MCF 10A (cell line): ENCODE measurements around the gene CZIB. TPM values are rescaled to one million over a fixed set of nuclear protein-coding genes. Genes with fewer than 3 reads are reported as not detected.
A peak's percentile ranks its signal among the peaks of the same experiment; 100 is the strongest.

Experiments used
- BruUV-seq: library from RNA; stranded (reverse); fragments of 400-500 nt; replicated peaks from 2 replicates; lab custom pipeline; 2021; lab: Mats Ljungman, UMichigan
- CTCF ChIA-PET: fragments of 300-600 bp; sonication (Branson Sonifier 250); formaldehyde crosslinking; extraction: SDS; loops from one replicate; lab custom pipeline; 2021; ENCODE audit warnings: antibody characterized with exemption, inconsistent platforms; lab: Yijun Ruan, JAX
- POLR2A ChIA-PET: fragments of 300-600, 350-650 bp; sonication (Branson Sonifier 250); formaldehyde crosslinking; extraction: SDS; loops from one replicate; lab custom pipeline; 2020; ENCODE audit warnings: antibody characterized with exemption, inconsistent platforms; lab: Yijun Ruan, JAX
- DNase-seq: peaks from one replicate; pipeline ENCODE4 v3.0.0-alpha.2; 2018; ENCODE audit not compliant: unreplicated experiment
- H3K27ac Mint-ChIP-seq: one replicate; pipeline ENCODE4 v1.8.0; 2022; ENCODE audit warnings: mild to moderate bottlenecking, low read depth, mixed read lengths; ENCODE audit not compliant: unreplicated experiment
- H3K27me3 Mint-ChIP-seq: one replicate; pipeline ENCODE4 v1.8.0; 2022; ENCODE audit warnings: mixed read lengths; ENCODE audit not compliant: insufficient read depth, unreplicated experiment
- H3K36me3 Mint-ChIP-seq: one replicate; pipeline ENCODE4 v1.8.0; 2022; ENCODE audit warnings: mild to moderate bottlenecking, moderate library complexity, mixed read lengths; ENCODE audit not compliant: insufficient read depth, unreplicated experiment
- H3K4me1 Mint-ChIP-seq: one replicate; pipeline ENCODE4 v1.8.0; 2022; ENCODE audit warnings: mixed read lengths; ENCODE audit not compliant: insufficient read depth, unreplicated experiment
- H3K4me3 Mint-ChIP-seq: one replicate; pipeline ENCODE4 v1.8.0; 2022; ENCODE audit warnings: mild to moderate bottlenecking, moderate library complexity, mixed read lengths; ENCODE audit not compliant: unreplicated experiment
- H3K9me3 Mint-ChIP-seq: one replicate; pipeline ENCODE4 v1.8.0; 2022; ENCODE audit warnings: mixed read lengths; ENCODE audit not compliant: unreplicated experiment
- CTCF ChIP-seq: fragments of 200-600 bp; IDR thresholded peaks from one replicate; pipeline ENCODE4 v1.8.0; 2022; ENCODE audit warnings: antibody characterized with exemption, mild to moderate bottlenecking; ENCODE audit not compliant: unreplicated experiment
- intact Hi-C: fragments of 100-400 bp; cut with micrococcal nuclease; formaldehyde crosslinking; loops from 2 replicates; pipeline ENCODE4 v1.14.1; 2022
- total RNA-seq: library from RNA; stranded (reverse); gene quantifications from 2 replicates; pipeline ENCODE4 v1.2.3, GENCODE V29; 2022

Gene CZIB
- total RNA-seq, 1 experiment from 2014 or later: 45.0 TPM

- TF ChIP-seq CTCF: no peak
- POLR2A ChIA-PET: no interaction called here
- Mint-ChIP-seq H3K36me3 (no peaks in the 10 kb centered on the region), H3K4me3 (no peak overlapping the region), H3K27ac (no peak overlapping the region), H3K27me3 (no peaks in the 10 kb centered on the region), H3K4me1 (peaks cover 7% of the 10 kb centered on the region), H3K9me3 (no peaks in the 10 kb centered on the region)
- CTCF ChIA-PET: interaction anchor here (0.6 to 1.5 kb wide), 5 partner anchors 8 to 765 kb away, joined by 3 to 6 read pairs (median 3); no protein-coding TSS in a partner anchor
- intact Hi-C loops: no loop called here
- no TSS peak for BruUV-seq
- DNase-seq: no peak
These were observed 30.2 kb downstream of the CZIB start for GRCh38 chr1:53190210-53190611.

- Mint-ChIP-seq H3K27me3 (no peaks in the 10 kb centered on the region), H3K9me3 (no peaks in the 10 kb centered on the region), H3K27ac (no peak overlapping the region), H3K36me3 (no peaks in the 10 kb centered on the region), H3K4me3 (no peak overlapping the region), H3K4me1 (peaks cover 7% of the 10 kb centered on the region)
- no peak for TF ChIP-seq CTCF
- DNase-seq: no peak
- BruUV-seq: no TSS peak
- ChIA-PET CTCF (no interaction called here), POLR2A (no interaction called here)
- intact Hi-C loops: loop anchor here (5.0 kb wide), 1 partner anchor 262 kb away; the partner anchor contains the start of gene SCP2
These were observed 31.4 kb downstream of the CZIB start for GRCh38 chr1:53189061-53189460.

- no peak for DNase-seq
- ChIA-PET CTCF (interaction anchor here (0.6 kb wide), 1 partner anchor 266 kb away, joined by 3 read pairs; the partner anchor contains the start of gene ECHDC2), POLR2A (no interaction called here)
- H3K36me3 Mint-ChIP-seq: no peaks in the 10 kb centered on the region
- H3K9me3 Mint-ChIP-seq: no peaks in the 10 kb centered on the region
- no peak overlapping the region for H3K27ac Mint-ChIP-seq
- H3K27me3 Mint-ChIP-seq: no peaks in the 10 kb centered on the region
- intact Hi-C loops: loop anchor here (5.0 kb wide), 1 partner anchor 261 kb away; the partner anchor contains the start of gene SCP2
- BruUV-seq: no TSS peak
- no peak overlapping the region for H3K4me3 Mint-ChIP-seq
- no peak for TF ChIP-seq CTCF
- H3K4me1 Mint-ChIP-seq: peaks cover 7% of the 10 kb centered on the region
These were observed 32.3 kb downstream of the CZIB start for GRCh38 chr1:53188099-53188498.

GRCh38 chr1:53187401-53187800, 33.0 kb downstream of the CZIB start:
- ChIA-PET POLR2A (interaction anchor here (1.9 to 4.9 kb wide), 2 partner anchors 9 to 51 kb away, joined by 5 to 21 read pairs; partner anchors contain the start of genes CPT2 and MAGOH), CTCF (interaction anchor here (0.6 to 1.9 kb wide), 9 partner anchors 9 to 500 kb away, joined by 3 to 13 read pairs (median 4); partner anchors contain the start of genes CPT2 and ECHDC2)
- DNase-seq: no peak
- intact Hi-C loops: loop anchor here (5.0 kb wide), 1 partner anchor 260 kb away; the partner anchor contains the start of gene SCP2
- no peak for TF ChIP-seq CTCF
- H3K9me3 Mint-ChIP-seq: no peaks in the 10 kb centered on the region
- H3K27me3 Mint-ChIP-seq: no peaks in the 10 kb centered on the region
- H3K36me3 Mint-ChIP-seq: no peaks in the 10 kb centered on the region
- no peak overlapping the region for H3K4me3 Mint-ChIP-seq
- H3K4me1 Mint-ChIP-seq: peaks cover 7% of the 10 kb centered on the region
- H3K27ac Mint-ChIP-seq: peak overlapping the region; percentile 3
- no TSS peak for BruUV-seq
